Activated B cell treated with CpG ODN at 0.5 μM for 24 hours (primary cell): ENCODE measurements around the gene PIGB. TPM values are rescaled to one million over a fixed set of nuclear protein-coding genes. Genes with fewer than 3 reads are reported as not detected.

Experiments
- ATAC-seq: fragments of 200-7000 bp; cut with Tn5 transposase; one replicate; pipeline ENCODE4 v1.10.0; 2021; ENCODE audit warnings: low read depth, mild to moderate bottlenecking, moderate library complexity
- CTCF ChIA-PET: fragments of 350-600 bp; sonication (Branson Sonifier 250); formaldehyde crosslinking; loops from one replicate; lab custom pipeline; 2021; ENCODE audit warnings: antibody characterized with exemption; lab: Charles Lee
- POLR2A ChIA-PET: fragments of 350-600 bp; sonication (Branson Sonifier 250); formaldehyde crosslinking; loops from one replicate; lab custom pipeline; 2021; ENCODE audit warnings: antibody characterized with exemption; lab: Charles Lee
- DNase-seq: peaks from one replicate; pipeline ENCODE4 v3.0.0; 2022
- H3K27ac Mint-ChIP-seq: one replicate; pipeline ENCODE4 v1.8.0; 2020; ENCODE audit warnings: mixed read lengths
- H3K27me3 Mint-ChIP-seq: one replicate; pipeline ENCODE4 v1.8.0; 2021; ENCODE audit warnings: mixed read lengths
- H3K36me3 Mint-ChIP-seq: one replicate; pipeline ENCODE4 v1.8.0; 2021; ENCODE audit warnings: low read depth, mixed read lengths
- H3K4me1 Mint-ChIP-seq: one replicate; pipeline ENCODE4 v1.8.0; 2021; ENCODE audit warnings: mixed read lengths
- H3K4me3 Mint-ChIP-seq: one replicate; pipeline ENCODE4 v1.8.0; 2020; ENCODE audit warnings: mild to moderate bottlenecking, mixed read lengths
- H3K9me3 Mint-ChIP-seq: one replicate; pipeline ENCODE4 v1.8.0; 2020; ENCODE audit warnings: mixed read lengths
- CTCF ChIP-seq: fragments of 200-600 bp; IDR thresholded peaks from one replicate; pipeline ENCODE4 v1.8.0; 2022; ENCODE audit warnings: antibody characterized with exemption, mild to moderate bottlenecking
- intact Hi-C: fragments of 100-400 bp; cut with micrococcal nuclease; formaldehyde crosslinking; loops from one replicate; pipeline ENCODE4 v1.15.1; 2024
- total RNA-seq: library from RNA; stranded (reverse); gene quantifications from 2 replicates; pipeline ENCODE4 v1.2.3, GENCODE V29; 2022

PIGB gene
- total RNA-seq, 1 donor from 2014 or later, result 29.8 TPM

GRCh38 chr15:55403531-55403930 lies 84.5 kb downstream of the PIGB start:
- peaks cover 31% of the 10 kb centered on the region for H3K4me1 Mint-ChIP-seq
- H3K4me3 Mint-ChIP-seq, result no peak overlapping the region
- no peak for TF ChIP-seq CTCF
- ATAC-seq (no peak), DNase-seq (no peak)
- no peak overlapping the region for H3K27ac Mint-ChIP-seq
- intact Hi-C loops, result no loop called here
- no peaks in the 10 kb centered on the region for H3K9me3 Mint-ChIP-seq
- H3K36me3 Mint-ChIP-seq, result peaks cover 7% of the 10 kb centered on the region
- H3K27me3 Mint-ChIP-seq, result no peaks in the 10 kb centered on the region
- POLR2A ChIA-PET, result no interaction called here
- CTCF ChIA-PET, result no interaction called here

Other genes with a start within 250 kb of the PIGB start
- gene RSL24D1, start 122.3 kb upstream of the PIGB start, total RNA-seq, result 90.0 and 99.5 TPM in 2 replicates
- 26.7 and 28.6 TPM in 2 replicates for gene RAB27A, start 29.4 kb upstream of the PIGB start, total RNA-seq
- gene PIGBOS1, start 99 bp upstream of the PIGB start, total RNA-seq, result 10.7 and 12.6 TPM in 2 replicates
- 11.9 and 16.2 TPM in 2 replicates for gene CCPG1, start 89.1 kb downstream of the PIGB start, total RNA-seq
- gene PIERCE2, start 89.3 kb downstream of the PIGB start, total RNA-seq, result 0.55 and 1.1 TPM in 2 replicates
- gene DNAAF4, start 189.0 kb downstream of the PIGB start, total RNA-seq, result 0.20 TPM in 1 of 2 replicates, not detected in the other